ENCODE data around the gene FCN3.
A peak's percentile ranks its signal among the peaks of the same experiment; 100 is the strongest.

FCN3 gene

DNA sequence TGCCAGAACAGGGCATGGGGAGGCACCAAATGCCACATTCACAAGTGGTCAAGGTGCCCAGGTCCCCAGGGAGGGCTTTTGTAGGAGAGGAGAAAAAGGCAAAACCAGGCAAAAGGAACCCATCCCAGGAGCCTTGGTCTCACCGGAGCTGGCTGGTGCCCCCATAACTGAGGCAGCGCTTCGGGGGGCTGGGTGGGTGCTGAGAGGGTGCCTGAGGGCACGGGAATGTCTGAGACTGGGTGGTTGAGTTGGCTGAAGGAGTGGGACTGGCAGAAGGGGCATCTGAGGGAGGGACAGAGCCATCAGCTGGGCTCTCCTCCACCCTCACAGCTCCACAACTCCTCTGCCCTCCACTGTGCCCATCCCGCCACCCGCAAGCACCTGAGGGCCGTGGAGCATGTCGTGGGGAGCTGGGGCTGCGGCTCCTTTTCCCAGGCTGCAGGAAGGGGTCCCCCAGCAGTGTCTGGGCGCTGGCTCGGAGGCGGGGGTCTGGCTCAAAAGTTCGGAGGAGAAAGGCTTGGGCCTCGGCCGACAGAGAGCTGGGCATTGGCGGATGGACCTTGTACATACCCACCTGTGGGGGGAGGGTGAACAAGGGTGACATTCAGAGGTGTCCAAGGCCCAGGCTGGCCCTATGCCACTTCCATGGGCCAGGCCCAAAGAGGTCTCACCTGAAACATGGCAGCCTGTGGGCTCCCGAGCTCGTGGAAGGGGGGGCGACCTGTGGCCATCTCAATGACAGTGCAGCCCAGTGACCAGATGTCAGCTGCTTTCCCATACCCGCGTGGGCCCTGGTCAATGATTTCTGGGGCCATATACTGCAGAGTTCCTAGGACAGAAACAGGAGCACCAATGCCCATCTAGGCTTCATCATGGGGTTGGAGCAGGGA, 16.3 kb downstream of the FCN3 start:
- no peak for DNase-seq (ENCODE audit: low spot score)

DNA sequence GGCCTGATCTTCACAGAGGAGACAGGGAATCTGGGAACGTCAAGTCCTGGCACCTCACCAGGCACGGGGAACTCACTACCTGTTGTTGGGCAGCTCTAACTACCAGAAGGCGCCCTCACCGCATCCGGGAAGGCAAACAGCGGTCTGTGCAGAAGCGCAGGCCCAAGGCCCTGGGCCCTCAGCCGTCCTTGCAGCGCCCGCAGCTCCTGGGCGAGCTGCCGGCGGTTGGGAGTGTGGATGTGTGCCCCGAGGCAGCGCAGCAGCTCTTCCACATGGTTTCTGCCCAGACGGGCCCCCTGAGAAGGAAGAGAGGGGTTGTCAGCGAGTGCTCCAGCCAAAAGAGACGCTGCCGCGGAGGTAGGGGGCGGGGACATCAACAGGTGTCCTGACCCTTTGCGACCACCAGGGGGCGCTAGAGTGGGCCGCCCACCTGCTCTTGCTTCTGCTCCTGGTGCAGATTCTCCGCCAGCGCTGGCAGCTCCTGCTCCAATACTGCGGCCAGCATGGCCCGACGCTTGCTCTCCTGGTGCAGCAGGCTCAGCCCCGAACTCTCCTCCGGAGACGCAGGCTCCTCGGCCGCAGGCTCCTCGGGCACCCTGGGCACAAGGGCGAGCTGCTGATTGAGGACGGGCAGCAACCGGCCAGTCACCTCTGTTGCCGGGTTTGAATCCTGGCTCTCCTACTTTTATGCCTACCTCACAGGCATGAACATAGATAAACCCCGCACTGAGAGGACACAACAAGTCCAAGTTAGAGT, 17.2 kb downstream of the FCN3 start:
- DNase-seq (ENCODE audit: low spot score) = peak; percentile 92

DNA sequence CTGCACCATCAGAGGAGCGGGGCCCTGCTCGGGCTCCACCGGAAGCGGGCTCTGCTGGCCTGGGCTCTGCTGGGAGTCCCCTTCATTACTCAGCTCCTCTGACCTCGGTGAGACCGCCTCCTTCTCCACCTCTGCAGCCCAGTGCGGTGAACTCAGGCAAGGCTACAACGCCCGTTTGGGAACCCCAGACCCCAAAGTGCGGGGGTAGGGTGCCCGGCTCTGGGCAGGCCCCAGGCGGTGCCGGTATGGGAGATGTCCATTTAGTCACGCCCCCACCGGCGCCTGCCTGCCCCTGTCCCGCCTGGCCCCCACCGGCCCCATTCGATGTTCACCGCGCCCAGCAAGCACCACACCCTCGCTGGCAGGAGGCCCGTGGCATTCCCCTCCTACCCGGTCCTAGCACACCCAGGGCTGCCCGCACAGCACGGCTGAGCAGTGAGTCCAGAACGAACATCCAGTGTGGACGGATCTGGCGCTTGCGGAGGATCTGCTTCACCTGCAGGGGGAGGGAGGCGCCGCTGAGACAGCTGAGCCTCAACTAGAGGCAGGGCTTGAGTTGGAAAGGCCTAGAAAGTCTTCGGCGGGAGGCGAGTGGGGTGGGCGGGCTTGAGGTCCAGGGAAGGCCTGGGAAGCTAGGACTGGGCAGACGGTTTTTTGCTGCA, 17.9 kb downstream of the FCN3 start:
- DNase-seq (ENCODE audit: low spot score) = no peak

DNA sequence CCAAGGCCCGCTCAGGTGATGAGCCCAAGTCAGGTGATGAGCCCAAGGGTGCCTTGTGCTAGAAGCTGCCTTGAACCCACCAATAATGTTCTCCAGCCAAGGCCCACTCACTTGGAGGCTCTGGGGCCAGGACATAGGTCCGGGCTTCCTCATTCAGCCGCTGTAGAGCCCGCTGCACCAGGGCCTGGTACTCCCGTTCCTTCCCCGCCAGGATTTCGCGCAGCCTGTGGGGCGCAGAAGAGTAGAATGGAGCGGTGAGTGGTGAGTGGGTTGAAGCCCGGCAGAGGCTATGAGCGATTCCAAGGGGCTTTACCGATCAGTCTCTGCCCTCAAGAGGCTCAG, 18.4 kb downstream of the FCN3 start:
- DNase-seq (ENCODE audit: low spot score) = no peak

DNA sequence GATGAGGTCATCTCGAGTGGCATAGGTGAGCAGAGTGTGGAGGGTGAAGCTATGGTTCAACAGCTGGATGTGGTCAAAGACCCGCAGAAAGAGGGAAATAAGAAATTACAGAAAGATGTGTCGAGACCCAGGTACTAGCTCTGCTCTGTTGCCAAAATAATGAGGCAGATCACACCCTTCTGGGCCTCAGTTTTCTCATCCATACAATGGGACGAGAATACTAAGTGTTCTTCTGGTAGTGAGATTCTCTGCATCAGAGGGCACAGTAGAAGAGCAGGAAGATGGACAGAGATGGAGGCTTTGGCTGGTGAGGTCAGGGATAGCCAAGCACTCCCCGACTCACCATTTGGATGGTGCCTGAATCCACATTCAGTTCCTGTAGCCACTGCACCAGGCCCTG, 18.9 kb downstream of the FCN3 start:
- no peak for DNase-seq (ENCODE audit: low spot score)

DNA sequence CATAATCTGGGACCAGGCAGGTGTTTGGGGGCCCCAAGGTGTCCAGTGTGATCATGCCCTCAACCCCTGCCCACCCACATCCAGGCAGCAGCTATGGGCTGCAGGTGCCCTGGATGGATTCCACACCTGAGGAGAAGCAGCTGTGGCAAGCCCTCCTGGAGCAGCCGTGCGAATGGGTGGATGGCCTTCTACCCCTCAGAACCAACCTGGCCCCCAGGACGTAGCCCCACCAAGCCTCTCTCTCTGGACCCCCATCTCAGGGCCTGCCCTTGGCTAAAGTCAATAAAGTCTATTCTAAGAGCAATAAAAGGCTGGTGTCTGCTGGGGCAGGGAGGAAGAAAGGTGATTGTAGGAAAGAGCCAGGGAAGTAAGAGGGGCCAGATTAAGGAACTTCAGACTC, 21.0 kb downstream of the FCN3 start:
- no peak for DNase-seq (ENCODE audit: low spot score)

DNA sequence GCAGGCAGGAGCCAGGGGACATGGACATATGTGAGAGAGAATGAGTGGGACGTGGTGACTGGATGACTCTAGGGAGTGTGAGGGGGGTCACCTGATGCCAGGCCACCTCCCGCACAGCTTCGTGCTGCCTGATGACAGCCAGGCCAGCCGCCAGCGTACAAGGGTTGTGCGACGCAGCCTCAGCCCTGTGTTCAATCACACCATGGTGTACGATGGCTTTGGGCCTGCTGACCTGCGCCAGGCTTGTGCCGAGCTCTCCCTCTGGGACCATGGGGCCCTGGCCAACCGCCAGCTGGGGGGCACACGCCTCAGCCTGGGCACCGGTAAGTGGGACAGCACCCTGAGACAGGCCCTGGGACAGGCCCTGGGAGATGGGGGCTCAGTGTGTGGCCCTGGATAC, 21.5 kb downstream of the FCN3 start:
- no peak for DNase-seq (ENCODE audit: low spot score)

DNA sequence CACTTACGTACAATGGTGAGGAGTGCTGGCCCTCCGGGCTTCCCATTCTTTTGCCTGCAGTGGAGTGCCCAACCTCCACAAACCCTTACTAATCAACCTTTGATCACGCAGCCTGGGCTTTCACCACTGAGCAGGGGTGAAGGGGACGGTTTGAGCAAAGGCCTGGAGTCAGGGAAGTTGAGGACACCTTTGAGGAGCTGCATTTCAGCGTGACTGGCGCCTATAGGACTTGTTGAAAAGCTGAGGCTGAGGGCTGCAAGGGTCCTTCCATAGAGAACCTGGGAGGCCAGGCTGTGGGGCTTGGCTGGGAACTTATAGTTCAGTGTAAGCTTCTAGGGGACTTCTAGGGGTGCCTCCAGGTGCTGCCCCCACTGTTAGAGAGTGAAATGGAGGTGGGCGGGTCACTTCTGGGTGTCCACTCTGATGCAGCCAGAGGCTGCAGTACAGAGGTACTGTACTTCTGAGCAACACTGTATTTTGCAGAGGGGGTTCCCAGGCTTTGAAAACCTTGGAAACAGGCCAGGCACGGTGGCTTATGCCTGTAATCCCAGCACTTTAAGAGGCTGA, 23.0 kb downstream of the FCN3 start:
- no peak for DNase-seq (ENCODE audit: low spot score)

DNA sequence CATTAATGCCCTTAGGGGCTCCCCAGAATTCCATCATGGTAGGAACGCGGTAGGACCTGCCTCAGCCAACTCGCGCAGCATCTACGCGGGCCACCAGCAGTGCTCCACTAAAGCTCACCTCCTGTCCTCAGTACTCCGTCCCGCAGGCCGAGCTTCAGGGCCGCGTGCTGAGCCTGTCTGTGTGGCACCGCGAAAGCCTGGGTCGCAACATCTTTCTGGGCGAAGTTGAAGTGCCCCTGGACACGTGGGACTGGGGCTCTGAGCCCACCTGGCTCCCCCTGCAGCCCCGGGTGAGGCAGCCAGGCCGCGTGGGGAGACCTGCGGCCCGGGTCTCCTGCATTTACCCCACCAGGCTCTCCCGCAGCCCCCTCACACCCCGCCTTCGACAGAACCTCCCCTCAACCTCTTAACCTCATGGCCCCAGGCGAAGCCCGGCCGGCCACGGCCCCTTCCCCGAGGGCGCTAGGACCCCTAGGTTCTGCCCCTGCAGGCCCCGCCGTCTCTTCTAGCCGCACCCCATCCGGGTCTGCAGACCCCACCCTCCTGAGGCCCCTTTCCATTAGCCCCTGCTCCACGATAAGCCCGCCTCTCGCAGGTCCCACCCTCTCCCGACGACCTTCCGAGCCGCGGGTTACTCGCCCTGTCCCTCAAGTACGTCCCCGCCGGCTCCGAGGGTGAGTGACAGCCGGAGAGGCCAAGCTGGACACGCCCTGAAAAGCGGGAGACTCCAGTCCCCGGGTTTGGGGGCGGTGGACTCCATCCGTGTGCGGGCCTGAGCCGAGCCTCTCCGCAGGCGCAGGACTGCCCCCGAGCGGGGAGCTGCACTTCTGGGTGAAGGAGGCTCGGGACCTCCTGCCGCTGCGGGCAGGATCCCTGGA, 23.7 kb downstream of the FCN3 start:
- DNase-seq (ENCODE audit: low spot score) = peak; percentile 96

DNA sequence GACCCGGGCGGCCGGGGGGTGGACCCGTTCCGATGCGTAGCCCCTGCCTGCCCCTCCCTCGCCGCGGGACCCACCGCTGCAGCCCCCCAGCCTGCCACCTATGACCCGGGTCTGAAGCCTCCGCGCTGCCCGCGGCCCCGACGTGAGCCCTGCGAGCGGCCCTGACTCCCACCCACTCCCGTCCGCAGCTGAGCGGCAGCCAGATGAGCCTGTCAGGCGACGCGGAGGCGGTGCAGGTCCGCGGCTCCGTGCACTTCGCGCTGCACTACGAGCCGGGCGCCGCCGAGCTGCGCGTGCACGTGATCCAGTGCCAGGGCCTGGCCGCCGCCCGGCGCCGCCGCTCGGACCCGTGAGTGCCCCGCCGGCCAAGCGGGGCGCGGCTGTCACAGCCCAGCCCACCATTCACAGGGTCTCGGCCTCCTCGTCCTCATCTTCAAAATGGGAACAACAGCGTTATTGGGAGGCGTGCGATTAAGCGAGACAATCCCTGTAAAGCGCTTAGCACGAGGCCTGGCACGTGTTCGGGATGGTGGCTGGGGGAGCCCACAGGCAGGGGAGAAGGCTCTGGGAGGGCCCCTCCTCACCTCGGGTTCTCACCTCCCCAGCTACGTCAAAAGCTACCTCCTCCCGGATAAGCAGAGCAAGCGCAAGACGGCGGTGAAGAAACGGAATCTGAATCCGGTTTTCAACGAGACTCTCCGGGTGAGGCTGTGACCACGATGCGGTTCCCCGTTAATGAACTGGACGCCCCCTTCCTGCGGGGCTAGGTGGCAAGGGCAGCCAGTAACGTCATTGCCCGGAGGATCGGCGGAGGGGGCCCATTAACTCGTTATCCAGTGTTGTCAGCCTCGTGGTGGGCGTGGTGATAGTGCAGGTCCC, 24.6 kb downstream of the FCN3 start:
- peak; percentile 88 for DNase-seq (ENCODE audit: low spot score)

DNA sequence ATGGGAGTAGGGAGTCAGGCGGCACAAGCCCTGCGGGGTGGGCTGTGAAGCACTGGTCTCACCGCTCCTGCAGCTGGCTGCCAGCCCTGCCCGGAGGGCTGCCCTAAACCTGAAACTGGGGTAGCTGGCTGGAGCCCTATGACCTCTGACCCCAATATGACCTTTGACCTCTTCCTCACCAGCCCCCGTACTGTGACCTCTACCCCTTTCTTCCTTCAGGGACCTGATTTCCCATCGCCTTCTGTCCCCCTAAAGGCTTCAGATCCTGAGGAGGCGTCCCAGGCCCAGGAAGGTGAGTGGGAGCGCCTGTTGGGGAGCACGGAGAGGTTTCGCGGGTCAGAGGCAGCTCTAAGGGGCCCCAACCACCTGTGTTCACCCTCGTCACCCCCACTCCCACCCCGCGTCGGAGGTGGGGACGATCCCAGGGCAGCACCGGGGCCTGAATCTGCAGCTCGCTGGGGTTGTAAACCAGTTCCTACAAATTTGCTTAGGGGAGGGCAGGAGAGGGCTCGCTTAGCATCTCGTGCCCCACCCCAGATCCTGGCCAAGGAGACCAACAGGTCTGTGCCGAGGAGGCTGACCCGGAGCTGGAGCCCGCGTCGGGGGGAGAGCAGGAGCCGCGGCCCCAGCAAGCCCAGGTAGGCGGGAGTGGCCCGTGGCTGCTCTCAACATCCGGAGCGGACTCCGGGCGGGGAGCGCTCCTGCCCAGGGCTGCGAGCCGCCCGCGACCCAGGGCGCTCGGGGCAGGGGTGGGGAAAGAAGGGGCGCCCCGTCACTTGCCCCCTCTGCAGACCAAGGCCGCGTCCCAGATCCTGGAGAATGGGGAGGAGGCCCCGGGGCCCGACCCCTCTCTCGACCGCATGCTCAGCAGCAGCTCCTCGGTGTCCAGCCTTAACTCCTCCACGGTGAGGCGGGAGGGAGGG, 25.5 kb downstream of the FCN3 start:
- peak; percentile 82 for DNase-seq (ENCODE audit: low spot score)

DNA sequence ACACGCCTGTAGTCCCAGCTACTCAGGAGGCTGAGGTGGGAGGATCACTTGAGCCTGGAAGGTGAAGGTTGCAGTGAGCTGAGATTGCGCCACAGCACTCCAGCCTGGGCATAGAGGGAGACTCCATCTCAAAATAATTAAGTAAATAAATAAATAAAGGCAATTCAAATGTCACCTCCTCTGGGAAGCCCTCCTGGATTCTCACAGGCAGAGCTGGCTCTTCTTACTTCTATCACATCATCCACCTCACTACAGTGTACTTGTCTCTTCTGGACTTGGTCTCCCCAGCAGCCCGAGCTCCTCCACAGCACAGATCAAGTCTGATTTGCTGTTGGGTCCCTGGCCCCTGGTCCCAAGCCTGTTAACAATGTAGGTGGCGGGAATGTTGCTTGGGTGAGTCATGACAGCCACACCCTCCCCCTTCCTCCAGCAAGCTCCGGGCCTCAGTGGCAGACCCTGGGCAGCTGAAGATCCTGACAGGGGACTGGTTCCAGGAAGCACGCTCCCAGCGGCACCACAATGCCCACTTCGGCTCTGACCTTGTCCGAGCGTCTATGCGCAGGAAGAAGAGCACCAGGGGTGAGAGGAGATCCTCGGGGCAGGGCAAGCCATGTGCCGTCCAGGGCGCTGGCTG, 27.5 kb downstream of the FCN3 start:
- no peak for DNase-seq (ENCODE audit: low spot score)

DNA sequence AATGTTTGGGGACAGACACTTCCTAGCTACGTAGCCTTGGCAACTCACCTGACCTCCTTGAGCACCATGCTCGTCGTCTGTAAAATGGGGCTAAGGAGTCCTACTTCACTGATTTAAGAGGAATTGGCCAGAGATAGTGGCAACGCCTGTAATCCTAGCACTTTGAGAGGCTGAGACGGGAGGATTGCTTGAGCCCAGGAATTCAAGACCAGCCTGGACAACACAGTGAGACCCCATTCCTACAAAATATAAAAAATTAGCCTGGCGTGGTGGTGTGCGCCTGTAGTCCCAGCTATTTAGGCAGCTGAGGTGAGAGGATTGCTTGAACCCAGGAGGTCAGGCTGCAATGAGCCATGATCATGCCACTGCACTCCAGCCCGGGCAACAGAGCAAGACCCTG, 28.3 kb downstream of the FCN3 start:
- DNase-seq (ENCODE audit: low spot score) = no peak

DNA sequence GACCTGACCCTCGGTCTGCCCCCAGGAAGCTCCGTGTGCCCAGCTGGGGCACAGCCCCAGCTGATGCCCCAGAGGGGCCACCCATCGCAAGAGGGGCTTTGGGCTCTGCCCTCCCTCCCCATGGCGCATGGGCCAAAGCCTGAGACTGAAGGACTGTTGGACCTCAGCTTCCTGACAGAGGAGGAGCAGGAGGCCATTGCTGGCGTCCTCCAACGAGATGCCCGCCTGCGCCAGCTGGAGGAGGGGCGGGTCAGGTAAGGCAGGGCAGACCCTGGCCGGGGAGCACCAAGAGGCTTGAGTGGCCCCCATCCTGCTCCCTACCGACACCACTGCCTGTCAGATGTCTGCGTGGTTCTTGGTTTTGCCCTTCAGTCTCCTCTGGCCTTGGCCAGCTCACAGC, 29.4 kb downstream of the FCN3 start:
- no peak for DNase-seq (ENCODE audit: low spot score)

DNA sequence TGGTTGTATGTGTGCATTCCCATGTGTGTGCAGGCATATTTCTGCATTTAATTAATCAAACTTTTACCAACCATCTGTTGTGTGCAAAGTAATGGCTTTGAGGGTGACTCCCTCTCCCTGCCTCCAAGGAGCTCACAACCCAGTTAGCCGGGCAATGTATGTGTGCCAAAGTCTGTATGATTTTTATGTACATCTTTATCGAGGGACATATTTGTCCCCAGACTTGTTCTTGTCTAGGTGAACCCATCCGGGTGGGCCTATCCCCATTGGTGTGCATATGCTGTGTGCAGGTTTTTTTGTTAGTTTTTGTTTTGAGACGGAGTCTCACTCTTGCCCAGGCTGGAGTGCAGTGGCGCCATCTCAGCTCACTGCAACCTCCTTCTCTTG, 31.0 kb downstream of the FCN3 start:
- DNase-seq (ENCODE audit: low spot score) = no peak

DNA sequence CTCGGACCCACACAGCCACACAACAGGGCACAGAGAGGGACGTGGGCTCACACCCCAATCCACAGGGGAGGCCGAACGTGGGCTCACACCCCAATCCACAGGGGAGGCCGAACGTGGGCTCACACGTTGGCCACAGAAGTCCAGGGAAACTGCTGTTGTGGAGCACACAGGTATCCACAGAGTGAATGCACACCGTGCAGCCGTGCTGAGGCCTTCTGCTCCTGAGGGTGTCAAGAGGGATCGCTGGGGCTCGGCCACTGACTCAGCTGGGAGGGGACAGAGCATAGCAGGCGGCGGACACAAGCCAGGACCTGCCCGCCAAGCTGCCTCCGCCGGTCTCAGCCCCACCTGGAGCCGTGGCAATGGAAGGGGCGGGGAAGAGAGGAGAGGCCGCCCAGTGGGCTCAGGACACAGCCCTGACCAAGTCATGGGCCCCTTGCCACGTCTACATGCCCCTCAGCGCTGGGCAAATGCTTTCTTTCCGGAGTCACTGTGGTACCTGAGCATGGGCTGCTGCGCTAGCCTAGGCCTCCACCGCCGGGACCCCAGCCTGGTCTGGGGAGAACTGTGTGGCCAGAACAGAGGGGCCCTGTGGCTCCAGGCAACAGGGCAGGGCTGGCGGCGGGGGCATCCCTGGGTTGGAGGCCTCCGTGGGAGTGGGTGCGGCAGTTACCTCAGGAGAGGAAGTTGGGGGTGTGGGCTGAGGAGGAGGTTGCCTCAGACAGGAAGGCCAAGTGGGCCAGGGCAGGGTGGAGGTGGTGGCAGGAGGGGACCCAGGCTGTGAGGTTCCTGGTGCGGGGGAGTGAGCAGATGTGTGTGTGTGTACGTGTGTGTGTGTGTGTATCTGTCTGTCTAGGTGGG, 31.6 kb downstream of the FCN3 start:
- no peak for DNase-seq (ENCODE audit: low spot score)

DNA sequence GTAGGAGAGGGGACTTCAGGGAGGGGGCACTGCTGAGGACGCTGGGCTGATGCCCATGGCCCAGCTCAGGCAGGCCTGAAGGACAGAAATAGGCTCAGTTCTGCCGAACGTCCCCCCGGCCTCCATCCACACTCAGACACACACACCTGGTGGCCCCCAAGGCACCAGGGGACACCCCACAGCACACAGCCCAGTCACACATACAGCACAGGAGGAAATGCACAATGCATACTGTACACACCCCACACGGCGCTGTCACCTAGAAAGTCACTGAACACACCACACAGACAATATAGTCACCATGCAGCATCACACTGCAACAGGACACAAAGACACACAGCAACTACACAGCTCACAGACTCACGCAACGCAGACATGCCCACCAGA, 32.2 kb downstream of the FCN3 start:
- no peak for DNase-seq (ENCODE audit: low spot score)

Measured in ecto neural progenitor cell (in vitro differentiated cells).